ENCODE measurements around the gene SMTNL2. TPM values are rescaled to one million over a fixed set of nuclear protein-coding genes. Genes with fewer than 3 reads are reported as not detected.

The SMTNL2 gene
- total and polyA plus RNA-seq, 2 experiments from 2014 or later: 41.5 to 106 TPM

DNA sequence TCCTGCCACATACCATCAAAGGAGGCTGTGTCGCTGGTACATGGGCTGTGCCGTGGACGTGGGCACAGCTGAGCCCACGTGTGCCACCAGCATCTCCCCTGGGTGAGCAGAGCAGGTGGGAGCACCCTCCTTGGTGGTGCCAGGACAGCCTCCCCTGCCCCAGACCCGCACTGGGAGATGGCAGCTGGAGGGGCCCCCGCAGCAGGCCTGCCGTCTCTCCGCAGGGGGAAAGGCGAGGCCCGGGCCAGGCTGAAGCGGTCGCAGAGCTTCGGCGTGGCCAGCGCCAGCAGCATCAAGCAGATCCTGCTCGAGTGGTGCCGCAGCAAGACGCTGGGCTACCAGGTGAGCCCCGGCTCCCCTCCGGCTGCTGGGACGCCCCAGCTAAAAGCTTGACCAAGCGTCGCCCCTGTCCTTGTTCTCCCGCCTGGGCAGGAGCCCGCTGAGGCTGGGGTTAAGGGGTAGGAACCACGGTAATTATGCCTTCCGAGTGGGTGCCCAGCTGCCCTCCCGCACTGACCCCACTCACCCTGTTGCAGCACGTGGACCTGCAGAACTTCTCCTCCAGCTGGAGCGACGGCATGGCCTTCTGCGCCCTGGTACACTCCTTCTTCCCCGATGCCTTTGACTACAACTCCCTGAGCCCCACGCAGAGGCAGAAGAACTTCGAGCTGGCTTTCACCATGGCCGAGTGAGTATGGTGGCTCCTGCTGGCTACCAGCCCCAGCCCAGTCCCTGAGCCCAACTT lies 12.5 kb downstream of the SMTNL2 start:
- Histone ChIP-seq H3K9me3 (ENCODE audit: low read depth) (no peaks in the 10 kb centered on the region), H3K36me3 (replicated peaks; ENCODE audit: insufficient read depth, low read depth) (no peaks in the 10 kb centered on the region), H3K4me1 (ENCODE audit: insufficient read depth) (peaks cover 60% of the 10 kb centered on the region), H3K9me2 (replicated peaks; ENCODE audit: insufficient read depth) (no peaks in the 10 kb centered on the region), H3K27ac (no peak overlapping the region), H3K4me3 (no peak overlapping the region), H3K27me3 (no peaks in the 10 kb centered on the region), H2AFZ (no peak overlapping the region), H4K20me1 (ENCODE audit: insufficient read depth, poor library complexity, severe bottlenecking) (no peaks in the 10 kb centered on the region), H3K4me2 (no peak overlapping the region), H3K79me2 (peaks cover 57% of the 10 kb centered on the region)
- 98% methylated on average over 36 of the region's 36 CpGs for WGBS (ENCODE audit: low lambda C conversion rate, missing lambda C conversion rate)
- TF ChIP-seq EZH2phosphoT487 (IDR thresholded peaks at IDR 0.05; ENCODE audit: low read depth, severe bottlenecking, unreplicated experiment) (no peak), CTCF (IDR thresholded peaks at IDR 0.05; ENCODE audit: poor library complexity) (no peak), EZH2 (IDR thresholded peaks at IDR 0.05; ENCODE audit: borderline replicate concordance) (no peak)
- no peak for DNase-seq (ENCODE audit: low spot score)

- H4K20me1 ChIP-seq (ENCODE audit: insufficient read depth, poor library complexity, severe bottlenecking): no peaks in the 10 kb centered on the region
- H3K4me3 ChIP-seq: no peak overlapping the region
- no peak overlapping the region for H2AFZ ChIP-seq
- H3K27me3 ChIP-seq: no peaks in the 10 kb centered on the region
- no peaks in the 10 kb centered on the region for H3K9me2 ChIP-seq (replicated peaks; ENCODE audit: insufficient read depth)
- H3K36me3 ChIP-seq (replicated peaks; ENCODE audit: insufficient read depth, low read depth): no peaks in the 10 kb centered on the region
- peaks cover 54% of the 10 kb centered on the region for H3K79me2 ChIP-seq
- no peaks in the 10 kb centered on the region for H3K9me3 ChIP-seq (ENCODE audit: low read depth)
- H3K27ac ChIP-seq: peak overlapping the region; percentile 96
- H3K4me1 ChIP-seq (ENCODE audit: insufficient read depth): peaks cover 52% of the 10 kb centered on the region
- TF ChIP-seq EZH2 (IDR thresholded peaks at IDR 0.05; ENCODE audit: borderline replicate concordance): no peak
- no peak for TF ChIP-seq CTCF (IDR thresholded peaks at IDR 0.05; ENCODE audit: poor library complexity)
- no peak for TF ChIP-seq EZH2phosphoT487 (IDR thresholded peaks at IDR 0.05; ENCODE audit: low read depth, severe bottlenecking, unreplicated experiment)
- DNase-seq (ENCODE audit: low spot score): no peak
- 59% methylated on average over 13 of the region's 13 CpGs for WGBS (ENCODE audit: low lambda C conversion rate, missing lambda C conversion rate)
- H3K4me2 ChIP-seq: no peak overlapping the region
Observed at GRCh38 chr17:4597975-4598374, 13.6 kb downstream of the SMTNL2 start.

- H3K4me1 ChIP-seq (ENCODE audit: insufficient read depth): peaks cover 47% of the 10 kb centered on the region
- no peaks in the 10 kb centered on the region for H4K20me1 ChIP-seq (ENCODE audit: insufficient read depth, poor library complexity, severe bottlenecking)
- H3K4me2 ChIP-seq: peak overlapping the region; percentile 69
- no peaks in the 10 kb centered on the region for H3K27me3 ChIP-seq
- WGBS (ENCODE audit: low lambda C conversion rate, missing lambda C conversion rate): 56% methylated on average over 18 of the region's 20 CpGs
- H3K27ac ChIP-seq: peak overlapping the region; percentile 96
- H3K79me2 ChIP-seq: peaks cover 45% of the 10 kb centered on the region
- peak; percentile 74 for DNase-seq (ENCODE audit: low spot score)
- H3K9me3 ChIP-seq (ENCODE audit: low read depth): no peaks in the 10 kb centered on the region
- no peaks in the 10 kb centered on the region for H3K36me3 ChIP-seq (replicated peaks; ENCODE audit: insufficient read depth, low read depth)
- H2AFZ ChIP-seq: no peak overlapping the region
- no peak overlapping the region for H3K4me3 ChIP-seq
- TF ChIP-seq EZH2phosphoT487 (IDR thresholded peaks at IDR 0.05; ENCODE audit: low read depth, severe bottlenecking, unreplicated experiment): no peak
- TF ChIP-seq CTCF (IDR thresholded peaks at IDR 0.05; ENCODE audit: poor library complexity): no peak
- no peak for TF ChIP-seq EZH2 (IDR thresholded peaks at IDR 0.05; ENCODE audit: borderline replicate concordance)
- H3K9me2 ChIP-seq (replicated peaks; ENCODE audit: insufficient read depth): no peaks in the 10 kb centered on the region
Observed at GRCh38 chr17:4598776-4599504, 14.6 kb downstream of the SMTNL2 start.
